PFSK-1 (cell line): Measurements from ENCODE around the gene STX3.

Source experiments
- POLR2AphosphoS5 ChIP-seq: IDR thresholded peaks from 2 replicates; pipeline ENCODE4 v1.6.1; 2012; ENCODE audit warnings: low read depth, mild to moderate bottlenecking, control low read depth, low read length, moderate library complexity
- REST ChIP-seq, 2 experiments: IDR thresholded peaks; 2 replicates each; pipeline versions ENCODE4 v1.6.1 to v1.8.0; 2011 to 2012; ENCODE audit warnings: low read depth in 2 of 2, low read length in 2 of 2, control low read depth in 1 of 2, inconsistent platforms in 1 of 2, mild to moderate bottlenecking in 1 of 2, moderate library complexity in 1 of 2; ENCODE audit not compliant: insufficient read depth in 1 of 2
- SIN3A ChIP-seq: IDR thresholded peaks from 2 replicates; pipeline ENCODE4 v1.6.1; 2012; ENCODE audit warnings: mild to moderate bottlenecking, low read length, moderate library complexity, borderline replicate concordance; ENCODE audit not compliant: insufficient read depth

- no peak for TF ChIP-seq POLR2AphosphoS5
- TF ChIP-seq REST (IDR thresholded peaks at IDR 0.05; ENCODE audit: insufficient read depth in 1 of 2, low read depth in 2 of 2, low read length in 2 of 2) = no peak
- TF ChIP-seq SIN3A = no peak
Measured at GRCh38 chr11:59753650-59754493, 1.3 kb upstream of the STX3 start.
